Hindlimb muscle (tissue), 1 donor: ENCODE measurements around the gene IMMP2L. TPM values are rescaled to one million over a fixed set of nuclear protein-coding genes. Genes with fewer than 3 reads are reported as not detected.

Source experiments
- DNase-seq: peaks from one replicate; pipeline ENCODE4 v3.0.0-alpha.2; 2013
- polyA plus RNA-seq: library from polyadenylated mRNA; unstranded; fragments of 120-200 nt; gene quantifications from one replicate; pipeline ENCODE4 v1.2.1, GENCODE V29; 2013; ENCODE audit not compliant: insufficient read length

Gene IMMP2L
- polyA plus RNA-seq, 1 donor: 18.4 TPM

- DNase-seq: no peak
These were observed 422.0 kb downstream of the IMMP2L start for GRCh38 chr7:111140091-111140865.

GRCh38 chr7:111138586-111138985 is 423.7 kb downstream of the IMMP2L start:
- DNase-seq: no peak

- no peak for DNase-seq
These were observed 424.1 kb downstream of the IMMP2L start for GRCh38 chr7:111138193-111138569.

GRCh38 chr7:111137296-111138192 is 424.7 kb downstream of the IMMP2L start:
- DNase-seq: no peak

- no peak for DNase-seq
These were observed 429.5 kb downstream of the IMMP2L start for GRCh38 chr7:111132833-111133232.

- no peak for DNase-seq
These were observed 432.9 kb downstream of the IMMP2L start for GRCh38 chr7:111129435-111129834.

- DNase-seq: no peak
These were observed 435.3 kb downstream of the IMMP2L start for GRCh38 chr7:111126987-111127386.

GRCh38 chr7:111115966-111116365 is 446.3 kb downstream of the IMMP2L start:
- no peak for DNase-seq

GRCh38 chr7:111113263-111114017 is 448.9 kb downstream of the IMMP2L start:
- no peak for DNase-seq

- DNase-seq: no peak
These were observed 449.9 kb downstream of the IMMP2L start for GRCh38 chr7:111112439-111112838.

GRCh38 chr7:111108496-111108895 is 453.8 kb downstream of the IMMP2L start:
- no peak for DNase-seq

GRCh38 chr7:111108000-111108399 is 454.3 kb downstream of the IMMP2L start:
- no peak for DNase-seq

- DNase-seq: no peak
These were observed 454.7 kb downstream of the IMMP2L start for GRCh38 chr7:111107579-111107978.

- no peak for DNase-seq
These were observed 457.0 kb downstream of the IMMP2L start for GRCh38 chr7:111105269-111105668.

- DNase-seq: no peak
These were observed 457.6 kb downstream of the IMMP2L start for GRCh38 chr7:111104710-111105109.

- no peak for DNase-seq
These were observed 458.5 kb downstream of the IMMP2L start for GRCh38 chr7:111103678-111104274.

- no peak for DNase-seq
These were observed 459.2 kb downstream of the IMMP2L start for GRCh38 chr7:111103136-111103535.

- no peak for DNase-seq
These were observed 460.2 kb downstream of the IMMP2L start for GRCh38 chr7:111101856-111102646.

- no peak for DNase-seq
These were observed 463.4 kb downstream of the IMMP2L start for GRCh38 chr7:111098926-111099250.

- no peak for DNase-seq
These were observed 464.0 kb downstream of the IMMP2L start for GRCh38 chr7:111098011-111098925.

GRCh38 chr7:111096997-111097396 is 465.3 kb downstream of the IMMP2L start:
- DNase-seq: no peak
